ENCODE measurements around the gene SNAI3.

DNA sequence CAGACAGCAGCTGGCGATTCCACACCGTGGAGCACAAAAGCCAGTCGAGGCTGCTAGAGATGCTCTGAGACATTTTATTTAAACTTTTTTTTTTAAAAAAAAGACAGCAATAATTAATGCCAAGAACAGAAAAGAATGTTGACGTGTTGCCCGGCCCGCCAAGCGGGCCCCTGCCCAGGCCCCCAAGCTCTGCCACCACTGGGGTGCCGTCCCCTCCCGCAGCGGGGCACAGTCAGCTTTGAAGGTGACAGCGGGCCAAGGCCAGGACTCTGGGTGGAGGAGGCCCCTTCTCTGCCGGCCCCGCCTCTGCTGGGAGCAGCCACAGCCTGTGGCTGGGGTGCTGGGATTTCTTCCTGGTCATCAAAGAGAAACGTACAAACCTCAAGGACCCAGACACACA lies 10.1 kb upstream of the SNAI3 start:
- TF ChIP-seq, protein P1, sequence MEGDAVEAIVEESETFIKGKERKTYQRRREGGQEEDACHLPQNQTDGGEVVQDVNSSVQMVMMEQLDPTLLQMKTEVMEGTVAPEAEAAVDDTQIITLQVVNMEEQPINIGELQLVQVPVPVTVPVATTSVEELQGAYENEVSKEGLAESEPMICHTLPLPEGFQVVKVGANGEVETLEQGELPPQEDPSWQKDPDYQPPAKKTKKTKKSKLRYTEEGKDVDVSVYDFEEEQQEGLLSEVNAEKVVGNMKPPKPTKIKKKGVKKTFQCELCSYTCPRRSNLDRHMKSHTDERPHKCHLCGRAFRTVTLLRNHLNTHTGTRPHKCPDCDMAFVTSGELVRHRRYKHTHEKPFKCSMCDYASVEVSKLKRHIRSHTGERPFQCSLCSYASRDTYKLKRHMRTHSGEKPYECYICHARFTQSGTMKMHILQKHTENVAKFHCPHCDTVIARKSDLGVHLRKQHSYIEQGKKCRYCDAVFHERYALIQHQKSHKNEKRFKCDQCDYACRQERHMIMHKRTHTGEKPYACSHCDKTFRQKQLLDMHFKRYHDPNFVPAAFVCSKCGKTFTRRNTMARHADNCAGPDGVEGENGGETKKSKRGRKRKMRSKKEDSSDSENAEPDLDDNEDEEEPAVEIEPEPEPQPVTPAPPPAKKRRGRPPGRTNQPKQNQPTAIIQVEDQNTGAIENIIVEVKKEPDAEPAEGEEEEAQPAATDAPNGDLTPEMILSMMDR (IDR thresholded peaks at IDR 0.05), result no peak
- TF ChIP-seq GTF2I (CRISPR knock-in tag; conservative IDR thresholded peaks at IDR 0.05) (no peak), ZNF396 (CRISPR knock-in tag; IDR thresholded peaks at IDR 0.05; ENCODE audit: borderline replicate concordance) (no peak), JUN (CRISPR knock-in tag; IDR thresholded peaks at IDR 0.05) (no peak), FOXJ3 (CRISPR knock-in tag; IDR thresholded peaks at IDR 0.05; ENCODE audit: borderline replicate concordance) (no peak), TCF7 (CRISPR knock-in tag; IDR thresholded peaks at IDR 0.05; ENCODE audit: low read depth) (no peak), NFYB (CRISPR knock-in tag; conservative IDR thresholded peaks at IDR 0.05; ENCODE audit: low read depth) (no peak), NR1H2 (CRISPR knock-in tag; IDR thresholded peaks at IDR 0.05) (no peak)
- TF ChIP-seq, protein P2, sequence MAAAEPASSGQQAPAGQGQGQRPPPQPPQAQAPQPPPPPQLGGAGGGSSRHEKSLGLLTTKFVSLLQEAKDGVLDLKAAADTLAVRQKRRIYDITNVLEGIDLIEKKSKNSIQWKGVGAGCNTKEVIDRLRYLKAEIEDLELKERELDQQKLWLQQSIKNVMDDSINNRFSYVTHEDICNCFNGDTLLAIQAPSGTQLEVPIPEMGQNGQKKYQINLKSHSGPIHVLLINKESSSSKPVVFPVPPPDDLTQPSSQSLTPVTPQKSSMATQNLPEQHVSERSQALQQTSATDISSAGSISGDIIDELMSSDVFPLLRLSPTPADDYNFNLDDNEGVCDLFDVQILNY (CRISPR knock-in tag; IDR thresholded peaks at IDR 0.05), result no peak
- TF ChIP-seq, protein P3, sequence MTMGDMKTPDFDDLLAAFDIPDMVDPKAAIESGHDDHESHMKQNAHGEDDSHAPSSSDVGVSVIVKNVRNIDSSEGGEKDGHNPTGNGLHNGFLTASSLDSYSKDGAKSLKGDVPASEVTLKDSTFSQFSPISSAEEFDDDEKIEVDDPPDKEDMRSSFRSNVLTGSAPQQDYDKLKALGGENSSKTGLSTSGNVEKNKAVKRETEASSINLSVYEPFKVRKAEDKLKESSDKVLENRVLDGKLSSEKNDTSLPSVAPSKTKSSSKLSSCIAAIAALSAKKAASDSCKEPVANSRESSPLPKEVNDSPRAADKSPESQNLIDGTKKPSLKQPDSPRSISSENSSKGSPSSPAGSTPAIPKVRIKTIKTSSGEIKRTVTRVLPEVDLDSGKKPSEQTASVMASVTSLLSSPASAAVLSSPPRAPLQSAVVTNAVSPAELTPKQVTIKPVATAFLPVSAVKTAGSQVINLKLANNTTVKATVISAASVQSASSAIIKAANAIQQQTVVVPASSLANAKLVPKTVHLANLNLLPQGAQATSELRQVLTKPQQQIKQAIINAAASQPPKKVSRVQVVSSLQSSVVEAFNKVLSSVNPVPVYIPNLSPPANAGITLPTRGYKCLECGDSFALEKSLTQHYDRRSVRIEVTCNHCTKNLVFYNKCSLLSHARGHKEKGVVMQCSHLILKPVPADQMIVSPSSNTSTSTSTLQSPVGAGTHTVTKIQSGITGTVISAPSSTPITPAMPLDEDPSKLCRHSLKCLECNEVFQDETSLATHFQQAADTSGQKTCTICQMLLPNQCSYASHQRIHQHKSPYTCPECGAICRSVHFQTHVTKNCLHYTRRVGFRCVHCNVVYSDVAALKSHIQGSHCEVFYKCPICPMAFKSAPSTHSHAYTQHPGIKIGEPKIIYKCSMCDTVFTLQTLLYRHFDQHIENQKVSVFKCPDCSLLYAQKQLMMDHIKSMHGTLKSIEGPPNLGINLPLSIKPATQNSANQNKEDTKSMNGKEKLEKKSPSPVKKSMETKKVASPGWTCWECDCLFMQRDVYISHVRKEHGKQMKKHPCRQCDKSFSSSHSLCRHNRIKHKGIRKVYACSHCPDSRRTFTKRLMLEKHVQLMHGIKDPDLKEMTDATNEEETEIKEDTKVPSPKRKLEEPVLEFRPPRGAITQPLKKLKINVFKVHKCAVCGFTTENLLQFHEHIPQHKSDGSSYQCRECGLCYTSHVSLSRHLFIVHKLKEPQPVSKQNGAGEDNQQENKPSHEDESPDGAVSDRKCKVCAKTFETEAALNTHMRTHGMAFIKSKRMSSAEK (CRISPR knock-in tag; IDR thresholded peaks at IDR 0.05; ENCODE audit: borderline replicate concordance), result no peak
